K562 (cell line): ENCODE measurements around the gene NECTIN4. TPM values are rescaled to one million over a fixed set of nuclear protein-coding genes. Genes with fewer than 3 reads are reported as not detected.
A peak's percentile ranks its signal among the peaks of the same experiment; 100 is the strongest.

Experiments
- BACH1 ChIP-seq: fragments of 200-800 bp; sonication (Bioruptor generic); IDR thresholded peaks from 2 replicates; pipeline ENCODE4 v1.6.1; 2016; ENCODE audit warnings: missing genetic modification characterization, missing compliant biosample characterization
- NKRF ChIP-seq: fragments of 450-650 bp; IDR thresholded peaks from 2 replicates; pipeline ENCODE4 v1.6.1; 2016; ENCODE audit warnings: borderline replicate concordance
- PHTF2 ChIP-seq: fragments of 250-450 bp; sonication (Bioruptor Pico); IDR thresholded peaks from 2 replicates; pipeline ENCODE4 v1.5.0; 2021; ENCODE audit warnings: mild to moderate bottlenecking
- SIRT6 ChIP-seq: IDR thresholded peaks from one replicate; pipeline ENCODE4 v1.6.1; 2012; ENCODE audit warnings: low read depth, mild to moderate bottlenecking, control low read depth, inconsistent platforms, low read length, moderate library complexity
- TFAP4 ChIP-seq: sonication (generic); formaldehyde crosslinking; IDR thresholded peaks from 2 replicates; pipeline ENCODE4 v1.8.0; 2022; ENCODE audit warnings: missing genetic modification reagents, mild to moderate bottlenecking, moderate library complexity, borderline replicate concordance
- ZBTB1 ChIP-seq: sonication (generic); formaldehyde crosslinking; IDR thresholded peaks from 2 replicates; pipeline ENCODE4 v1.8.1; 2023; ENCODE audit warnings: missing genetic modification reagents, low read depth, mild to moderate bottlenecking, borderline replicate concordance
- ZFX ChIP-seq: sonication (generic); formaldehyde crosslinking; IDR thresholded peaks from 2 replicates; pipeline ENCODE4 v1.8.0; 2022; ENCODE audit warnings: mild to moderate bottlenecking, missing genetic modification reagents, moderate library complexity
- polyA plus RNA-seq, 8 experiments: library from polyadenylated mRNA; depleted of rRNA in 4 of 8; stranded (reverse) in 5 of 8; unstranded in 3 of 8; fragments of >200 nt; fragmentation: Nextera tagmentation in 2 of 8; fragmentation: Illumina TruSeq in 1 of 8; extraction: Ambion mirVana in 2 of 8; extraction: Trizol in 1 of 8; gene quantifications; 2 replicates each; pipeline versions ENCODE4 v1.2.1 to v1.2.3, GENCODE V29; 2011 to 2014; ENCODE audit warnings: inconsistent platforms in 1 of 8, missing spikeins in 1 of 8
- total RNA-seq, 7 experiments: library from RNA; depleted of rRNA in 6 of 7; stranded (reverse); fragments of >200 nt in 6 of 7; fragmentation: Illumina TruSeq in 2 of 7; extraction: Trizol in 2 of 7; gene quantifications; 2 replicates each; pipeline versions ENCODE4 v1.2.1 to v1.2.3, GENCODE V29; 2011 to 2021; ENCODE audit warnings: low replicate concordance in 1 of 7
- TF ChIP-seq, protein P1 (sequence below): fragments of 250-450 bp; sonication (Bioruptor Pico); IDR thresholded peaks from 2 replicates; pipeline ENCODE4 v1.4.0; 2020; ENCODE audit warnings: mild to moderate bottlenecking, moderate library complexity
- TF ChIP-seq, protein P2 (sequence below), 2 experiments: fragments of 450-650 bp; formaldehyde crosslinking in 1 of 2; IDR thresholded peaks; 2 replicates each; pipeline versions ENCODE4 v1.4.0 to v1.6.1; 2014 to 2020; ENCODE audit warnings: mild to moderate bottlenecking in 2 of 2, borderline replicate concordance in 1 of 2, low read depth in 1 of 2
- TF ChIP-seq, protein P3 (sequence below): fragments of 450-650 bp; formaldehyde crosslinking; IDR thresholded peaks from 2 replicates; pipeline ENCODE4 v1.4.0; 2020; ENCODE audit warnings: mild to moderate bottlenecking, moderate library complexity

NECTIN4 gene
- total and polyA plus RNA-seq, 9 of the 15 experiments (the other 6 are each of a cell fraction or from before 2014, with no cell fraction given): 0.01 to 0.09 TPM; not detected in 7

GRCh38 chr1:161117759-161118581, 28.6 kb upstream of the NECTIN4 start, which contains the start of the genes NIT1 and PFDN2 (continued):
- TF ChIP-seq, protein P1, sequence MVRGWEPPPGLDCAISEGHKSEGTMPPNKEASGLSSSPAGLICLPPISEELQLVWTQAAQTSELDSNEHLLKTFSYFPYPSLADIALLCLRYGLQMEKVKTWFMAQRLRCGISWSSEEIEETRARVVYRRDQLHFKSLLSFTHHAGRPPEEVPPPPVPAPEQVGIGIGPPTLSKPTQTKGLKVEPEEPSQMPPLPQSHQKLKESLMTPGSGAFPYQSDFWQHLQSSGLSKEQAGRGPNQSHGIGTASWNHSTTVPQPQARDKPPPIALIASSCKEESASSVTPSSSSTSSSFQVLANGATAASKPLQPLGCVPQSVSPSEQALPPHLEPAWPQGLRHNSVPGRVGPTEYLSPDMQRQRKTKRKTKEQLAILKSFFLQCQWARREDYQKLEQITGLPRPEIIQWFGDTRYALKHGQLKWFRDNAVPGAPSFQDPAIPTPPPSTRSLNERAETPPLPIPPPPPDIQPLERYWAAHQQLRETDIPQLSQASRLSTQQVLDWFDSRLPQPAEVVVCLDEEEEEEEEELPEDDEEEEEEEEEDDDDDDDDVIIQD: no peak
- TF ChIP-seq PHTF2 (CRISPR knock-in tag) (no peak), ZFX (0 out of 2 replicates have a peak, but pooled peaks have one; percentile 35), BACH1 (tag) (no peak), ZBTB1 (no peak; the same call in 1 of the 2 replicates), TFAP4 (CRISPR knock-in tag) (peak; percentile 88; the same call in 1 of the 2 replicates), SIRT6 (no peak), NKRF (peak; percentile 98)
- TF ChIP-seq, protein P2, sequence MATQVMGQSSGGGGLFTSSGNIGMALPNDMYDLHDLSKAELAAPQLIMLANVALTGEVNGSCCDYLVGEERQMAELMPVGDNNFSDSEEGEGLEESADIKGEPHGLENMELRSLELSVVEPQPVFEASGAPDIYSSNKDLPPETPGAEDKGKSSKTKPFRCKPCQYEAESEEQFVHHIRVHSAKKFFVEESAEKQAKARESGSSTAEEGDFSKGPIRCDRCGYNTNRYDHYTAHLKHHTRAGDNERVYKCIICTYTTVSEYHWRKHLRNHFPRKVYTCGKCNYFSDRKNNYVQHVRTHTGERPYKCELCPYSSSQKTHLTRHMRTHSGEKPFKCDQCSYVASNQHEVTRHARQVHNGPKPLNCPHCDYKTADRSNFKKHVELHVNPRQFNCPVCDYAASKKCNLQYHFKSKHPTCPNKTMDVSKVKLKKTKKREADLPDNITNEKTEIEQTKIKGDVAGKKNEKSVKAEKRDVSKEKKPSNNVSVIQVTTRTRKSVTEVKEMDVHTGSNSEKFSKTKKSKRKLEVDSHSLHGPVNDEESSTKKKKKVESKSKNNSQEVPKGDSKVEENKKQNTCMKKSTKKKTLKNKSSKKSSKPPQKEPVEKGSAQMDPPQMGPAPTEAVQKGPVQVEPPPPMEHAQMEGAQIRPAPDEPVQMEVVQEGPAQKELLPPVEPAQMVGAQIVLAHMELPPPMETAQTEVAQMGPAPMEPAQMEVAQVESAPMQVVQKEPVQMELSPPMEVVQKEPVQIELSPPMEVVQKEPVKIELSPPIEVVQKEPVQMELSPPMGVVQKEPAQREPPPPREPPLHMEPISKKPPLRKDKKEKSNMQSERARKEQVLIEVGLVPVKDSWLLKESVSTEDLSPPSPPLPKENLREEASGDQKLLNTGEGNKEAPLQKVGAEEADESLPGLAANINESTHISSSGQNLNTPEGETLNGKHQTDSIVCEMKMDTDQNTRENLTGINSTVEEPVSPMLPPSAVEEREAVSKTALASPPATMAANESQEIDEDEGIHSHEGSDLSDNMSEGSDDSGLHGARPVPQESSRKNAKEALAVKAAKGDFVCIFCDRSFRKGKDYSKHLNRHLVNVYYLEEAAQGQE (IDR thresholded peaks at IDR 0.05; ENCODE audit: borderline replicate concordance): no peak
- TF ChIP-seq, protein P2 (CRISPR knock-in tag; IDR thresholded peaks at IDR 0.05; ENCODE audit: low read depth): 0 out of 2 replicates have a peak, but pooled peaks have one; percentile 67
- TF ChIP-seq, protein P3, sequence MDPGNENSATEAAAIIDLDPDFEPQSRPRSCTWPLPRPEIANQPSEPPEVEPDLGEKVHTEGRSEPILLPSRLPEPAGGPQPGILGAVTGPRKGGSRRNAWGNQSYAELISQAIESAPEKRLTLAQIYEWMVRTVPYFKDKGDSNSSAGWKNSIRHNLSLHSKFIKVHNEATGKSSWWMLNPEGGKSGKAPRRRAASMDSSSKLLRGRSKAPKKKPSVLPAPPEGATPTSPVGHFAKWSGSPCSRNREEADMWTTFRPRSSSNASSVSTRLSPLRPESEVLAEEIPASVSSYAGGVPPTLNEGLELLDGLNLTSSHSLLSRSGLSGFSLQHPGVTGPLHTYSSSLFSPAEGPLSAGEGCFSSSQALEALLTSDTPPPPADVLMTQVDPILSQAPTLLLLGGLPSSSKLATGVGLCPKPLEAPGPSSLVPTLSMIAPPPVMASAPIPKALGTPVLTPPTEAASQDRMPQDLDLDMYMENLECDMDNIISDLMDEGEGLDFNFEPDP: no peak
